K562 (cell line): ENCODE results near the gene CRIM1.

Experiments used
- CREM ChIP-seq: IDR thresholded peaks from 2 replicates; pipeline ENCODE4 v1.6.1; 2014; ENCODE audit warnings: antibody characterized with exemption, low read depth
- ZZZ3 ChIP-seq: fragments of 450-650 bp; IDR thresholded peaks from 2 replicates; pipeline ENCODE4 v1.6.1; 2016; ENCODE audit warnings: antibody characterized with exemption, mild to moderate bottlenecking, moderate library complexity

- TF ChIP-seq ZZZ3 (no peak), CREM (no peak)
Measured at GRCh38 chr2:36477746-36478145, 122.2 kb downstream of the CRIM1 start.
